ENCODE results near the gene SUSD2.
A peak's percentile ranks its signal among the peaks of the same experiment; 100 is the strongest.

SUSD2 gene

GRCh38 chr22:24140357-24140756 is 40.9 kb upstream of the SUSD2 start:
- TF ChIP-seq, protein P1, sequence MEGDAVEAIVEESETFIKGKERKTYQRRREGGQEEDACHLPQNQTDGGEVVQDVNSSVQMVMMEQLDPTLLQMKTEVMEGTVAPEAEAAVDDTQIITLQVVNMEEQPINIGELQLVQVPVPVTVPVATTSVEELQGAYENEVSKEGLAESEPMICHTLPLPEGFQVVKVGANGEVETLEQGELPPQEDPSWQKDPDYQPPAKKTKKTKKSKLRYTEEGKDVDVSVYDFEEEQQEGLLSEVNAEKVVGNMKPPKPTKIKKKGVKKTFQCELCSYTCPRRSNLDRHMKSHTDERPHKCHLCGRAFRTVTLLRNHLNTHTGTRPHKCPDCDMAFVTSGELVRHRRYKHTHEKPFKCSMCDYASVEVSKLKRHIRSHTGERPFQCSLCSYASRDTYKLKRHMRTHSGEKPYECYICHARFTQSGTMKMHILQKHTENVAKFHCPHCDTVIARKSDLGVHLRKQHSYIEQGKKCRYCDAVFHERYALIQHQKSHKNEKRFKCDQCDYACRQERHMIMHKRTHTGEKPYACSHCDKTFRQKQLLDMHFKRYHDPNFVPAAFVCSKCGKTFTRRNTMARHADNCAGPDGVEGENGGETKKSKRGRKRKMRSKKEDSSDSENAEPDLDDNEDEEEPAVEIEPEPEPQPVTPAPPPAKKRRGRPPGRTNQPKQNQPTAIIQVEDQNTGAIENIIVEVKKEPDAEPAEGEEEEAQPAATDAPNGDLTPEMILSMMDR (conservative IDR thresholded peaks at IDR 0.05; ENCODE audit: low read depth, low read length), result no peak
- no peak for DNase-seq (ENCODE audit: low read depth)
- H3K4me3 ChIP-seq (ENCODE audit: low read depth, low read length), result no peak overlapping the region

DNA sequence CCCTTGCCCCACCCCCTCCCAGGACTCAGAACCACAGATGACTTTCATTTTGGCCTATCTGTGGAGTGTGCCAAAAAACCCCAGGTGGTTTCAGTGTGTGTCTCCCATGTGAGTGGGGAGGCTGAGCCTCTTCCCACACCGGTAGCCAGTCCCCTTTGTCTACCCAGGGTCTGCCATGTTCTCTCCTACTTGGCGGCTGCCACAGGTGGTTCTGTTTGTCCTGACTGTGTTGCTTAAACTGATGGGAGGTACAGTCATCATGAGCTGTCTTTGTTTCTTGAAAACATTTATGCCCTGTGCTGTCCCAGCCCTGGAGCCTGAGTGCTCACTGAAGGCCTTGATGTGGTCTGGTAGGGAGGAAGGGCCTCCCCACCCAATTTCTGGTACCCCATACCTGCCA is 39.7 kb upstream of the SUSD2 start:
- peak; percentile 30 for DNase-seq (ENCODE audit: low read depth)
- TF ChIP-seq, protein P1 (conservative IDR thresholded peaks at IDR 0.05; ENCODE audit: low read depth, low read length), result no peak
- no peak overlapping the region for H3K4me3 ChIP-seq (ENCODE audit: low read depth, low read length)

GRCh38 chr22:24142241-24142640 is 39.0 kb upstream of the SUSD2 start:
- H3K4me3 ChIP-seq (ENCODE audit: low read depth, low read length), result no peak overlapping the region
- TF ChIP-seq, protein P1 (conservative IDR thresholded peaks at IDR 0.05; ENCODE audit: low read depth, low read length), result no peak
- DNase-seq (ENCODE audit: low read depth), result no peak

DNA sequence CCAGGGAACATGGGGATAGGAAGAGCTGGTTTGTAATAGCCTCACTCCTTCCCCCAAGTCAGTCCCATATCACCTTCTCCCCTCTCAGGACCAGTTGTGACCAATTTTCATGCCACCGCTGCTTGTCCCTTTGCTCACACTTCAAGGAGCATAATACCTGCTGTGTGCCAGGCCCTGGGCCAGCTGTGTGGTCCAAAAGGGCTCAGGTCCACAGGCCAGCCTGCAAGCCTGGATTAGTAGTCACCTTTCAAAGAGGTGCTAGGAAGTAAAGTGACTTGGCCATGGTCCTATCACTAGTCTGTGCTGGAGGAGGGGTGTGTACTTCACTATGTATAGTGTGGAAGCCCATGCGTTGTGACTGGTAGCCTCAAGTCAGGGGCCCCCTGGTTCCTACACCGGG is 38.5 kb upstream of the SUSD2 start:
- TF ChIP-seq, protein P1 (conservative IDR thresholded peaks at IDR 0.05; ENCODE audit: low read depth, low read length), result no peak
- DNase-seq (ENCODE audit: low read depth), result no peak
- no peak overlapping the region for H3K4me3 ChIP-seq (ENCODE audit: low read depth, low read length)

- TF ChIP-seq, protein P1 (conservative IDR thresholded peaks at IDR 0.05; ENCODE audit: low read depth, low read length), result no peak
- no peak for DNase-seq (ENCODE audit: low read depth)
- H3K4me3 ChIP-seq (ENCODE audit: low read depth, low read length), result no peak overlapping the region
Measured at GRCh38 chr22:24144056-24144777, 37.1 kb upstream of the SUSD2 start.

GRCh38 chr22:24144778-24145085 is 36.6 kb upstream of the SUSD2 start:
- H3K4me3 ChIP-seq (ENCODE audit: low read depth, low read length), result no peak overlapping the region
- DNase-seq (ENCODE audit: low read depth), result no peak
- TF ChIP-seq, protein P1 (conservative IDR thresholded peaks at IDR 0.05; ENCODE audit: low read depth, low read length), result no peak

DNA sequence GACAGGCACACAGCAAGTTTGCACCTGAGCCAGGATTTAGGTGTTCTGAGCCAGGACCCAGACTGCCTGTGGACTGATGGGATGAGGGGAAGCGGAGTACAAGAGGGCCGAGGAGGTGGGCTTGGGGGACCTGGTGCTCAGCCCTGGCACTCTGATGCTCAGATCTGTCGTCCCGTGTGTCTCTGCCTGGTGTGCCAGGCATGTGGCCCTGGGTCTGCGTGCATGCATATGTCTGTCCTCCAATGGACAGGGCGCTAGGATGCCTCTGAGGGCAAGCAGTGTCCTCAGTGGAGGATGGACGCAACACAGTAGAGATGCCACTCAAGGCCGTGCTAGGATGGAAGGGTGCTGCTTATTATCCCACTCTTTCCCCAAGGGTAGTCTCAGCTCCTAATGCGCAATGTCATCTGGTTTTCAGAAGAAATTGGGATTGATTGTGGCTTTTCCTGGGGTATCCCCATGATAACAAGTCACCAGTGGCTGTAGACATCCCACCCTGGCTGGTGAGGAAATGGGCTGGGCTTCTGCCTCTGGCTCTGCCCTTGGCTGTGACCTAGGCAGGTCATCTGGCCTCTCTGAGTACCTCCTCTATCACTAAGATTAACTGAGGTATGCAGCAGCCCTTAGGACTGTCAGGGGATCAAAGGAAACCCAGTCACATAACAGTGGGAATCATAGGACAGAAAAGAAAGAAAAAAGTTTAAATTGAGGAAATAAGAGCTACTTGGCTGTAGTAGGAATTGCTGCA is 35.7 kb upstream of the SUSD2 start:
- no peak overlapping the region for H3K4me3 ChIP-seq (ENCODE audit: low read depth, low read length)
- DNase-seq (ENCODE audit: low read depth), result no peak
- TF ChIP-seq, protein P1 (conservative IDR thresholded peaks at IDR 0.05; ENCODE audit: low read depth, low read length), result no peak

Data from choroid plexus epithelial cell (primary cell).